K562 (cell line): Measurements from ENCODE around the gene LRRC71. TPM values are rescaled to one million over a fixed set of nuclear protein-coding genes. Genes with fewer than 3 reads are reported as not detected.
A peak's percentile ranks its signal among the peaks of the same experiment; 100 is the strongest.

Experiments
- CHD4 ChIP-seq: fragments of 200-600 bp; sonication (generic); IDR thresholded peaks from 3 replicates; pipeline ENCODE4 v1.6.1; 2012; ENCODE audit warnings: low read depth, mild to moderate bottlenecking, mixed read lengths, low read length, inconsistent platforms; ENCODE audit not compliant: insufficient read depth, insufficient replicate concordance, poor library complexity, severe bottlenecking
- ESRRA ChIP-seq: fragments of 450-650 bp; IDR thresholded peaks from 2 replicates; pipeline ENCODE4 v1.6.1; 2014; ENCODE audit warnings: low read depth, mild to moderate bottlenecking, moderate library complexity, borderline replicate concordance
- GATAD2A ChIP-seq: fragments of 450-650 bp; IDR thresholded peaks from 2 replicates; pipeline ENCODE4 v1.6.1; 2017
- HMGN3 ChIP-seq: IDR thresholded peaks from 2 replicates; pipeline ENCODE4 v1.6.1; 2011; ENCODE audit warnings: borderline replicate concordance, low read depth, mild to moderate bottlenecking, mixed read lengths, low read length; ENCODE audit not compliant: insufficient read length; ENCODE audit errors: extremely low read depth
- LEF1 ChIP-seq: fragments of 450-650 bp; IDR thresholded peaks from 2 replicates; pipeline ENCODE4 v1.6.1; 2016; ENCODE audit warnings: mild to moderate bottlenecking
- PCBP2 ChIP-seq: fragments of 200-400 bp; formaldehyde crosslinking; IDR thresholded peaks from 2 replicates; pipeline ENCODE4 v1.6.1; 2018; ENCODE audit warnings: low read length, low read depth, mild to moderate bottlenecking, moderate library complexity; ENCODE audit not compliant: poor library complexity, severe bottlenecking
- POLR3G ChIP-seq: IDR thresholded peaks from 2 replicates; pipeline ENCODE4 v1.6.1; 2011; ENCODE audit not compliant: insufficient read length, insufficient replicate concordance; ENCODE audit errors: extremely low read depth
- PRMT5 ChIP-seq: sonication (generic); formaldehyde crosslinking; IDR thresholded peaks from 2 replicates; pipeline ENCODE4 v1.5.0; 2020; ENCODE audit warnings: missing genetic modification reagents
- TCF3 ChIP-seq: sonication (generic); formaldehyde crosslinking; IDR thresholded peaks from 2 replicates; pipeline ENCODE4 v1.4.0; 2020; ENCODE audit warnings: mild to moderate bottlenecking, missing genetic modification reagents
- ZNF239 ChIP-seq: fragments of 250-450 bp; sonication (Bioruptor Pico); IDR thresholded peaks from 2 replicates; pipeline ENCODE4 v1.4.0; 2020; ENCODE audit warnings: mild to moderate bottlenecking
- polyA plus RNA-seq, 8 experiments: library from polyadenylated mRNA; depleted of rRNA in 4 of 8; stranded (reverse) in 5 of 8; unstranded in 3 of 8; fragments of >200 nt; fragmentation: Nextera tagmentation in 2 of 8; fragmentation: Illumina TruSeq in 1 of 8; extraction: Ambion mirVana in 2 of 8; extraction: Trizol in 1 of 8; gene quantifications; 2 replicates each; pipeline versions ENCODE4 v1.2.1 to v1.2.3, GENCODE V29; 2011 to 2014; ENCODE audit warnings: inconsistent platforms in 1 of 8, missing spikeins in 1 of 8
- total RNA-seq, 7 experiments: library from RNA; depleted of rRNA in 6 of 7; stranded (reverse); fragments of >200 nt in 6 of 7; fragmentation: Illumina TruSeq in 2 of 7; extraction: Trizol in 2 of 7; gene quantifications; 2 replicates each; pipeline versions ENCODE4 v1.2.1 to v1.2.3, GENCODE V29; 2011 to 2021; ENCODE audit warnings: low replicate concordance in 1 of 7
- TF ChIP-seq, protein P1 (sequence below): fragments of 150-350 bp; conservative IDR thresholded peaks from 2 replicates; pipeline ENCODE4 v1.6.1; 2014; ENCODE audit warnings: low read length
- TF ChIP-seq, protein P2 (sequence below): sonication (generic); formaldehyde crosslinking; IDR thresholded peaks from 2 replicates; pipeline ENCODE4 v1.5.0; 2020; ENCODE audit warnings: missing genetic modification reagents
- TF ChIP-seq, protein P3 (sequence below): fragments of 450-650 bp; IDR thresholded peaks from 2 replicates; pipeline ENCODE4 v1.6.1; 2018; ENCODE audit not compliant: partially characterized antibody
- TF ChIP-seq, protein P4 (sequence below), 2 experiments: fragments of 150-350 bp in 1 of 2; IDR thresholded peaks; 2 replicates each; pipeline ENCODE4 v1.6.1; 2012 to 2016; ENCODE audit warnings: low read depth in 2 of 2, low read length in 2 of 2, mild to moderate bottlenecking in 1 of 2, moderate library complexity in 1 of 2

The LRRC71 gene
- total and polyA plus RNA-seq, 9 of the 15 experiments (the other 6 are each of a cell fraction or from before 2014, with no cell fraction given): 0.06 to 1.2 (median 0.51) TPM; not detected in 1

DNA sequence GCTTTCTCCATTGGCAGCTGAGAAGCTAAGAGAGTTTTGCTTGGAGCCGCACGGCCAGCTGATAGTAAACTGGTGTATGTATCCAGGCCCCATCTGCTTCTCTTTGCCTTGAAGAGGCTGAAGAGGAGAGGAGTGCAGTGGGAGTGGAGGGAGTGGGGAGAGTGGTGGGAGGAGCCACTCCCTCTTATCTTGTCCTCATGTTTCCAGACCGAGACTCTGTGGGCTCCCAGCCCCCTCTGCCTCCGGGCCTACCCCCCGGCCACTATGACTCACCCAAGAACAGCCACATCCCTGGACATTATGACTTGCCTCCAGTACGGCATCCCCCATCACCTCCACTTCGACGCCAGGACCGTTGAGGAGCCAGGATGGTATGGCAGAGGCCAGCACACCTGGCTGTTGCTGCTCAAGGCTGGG is 6.0 kb upstream of the LRRC71 start (continued):
- TF ChIP-seq, protein P1, sequence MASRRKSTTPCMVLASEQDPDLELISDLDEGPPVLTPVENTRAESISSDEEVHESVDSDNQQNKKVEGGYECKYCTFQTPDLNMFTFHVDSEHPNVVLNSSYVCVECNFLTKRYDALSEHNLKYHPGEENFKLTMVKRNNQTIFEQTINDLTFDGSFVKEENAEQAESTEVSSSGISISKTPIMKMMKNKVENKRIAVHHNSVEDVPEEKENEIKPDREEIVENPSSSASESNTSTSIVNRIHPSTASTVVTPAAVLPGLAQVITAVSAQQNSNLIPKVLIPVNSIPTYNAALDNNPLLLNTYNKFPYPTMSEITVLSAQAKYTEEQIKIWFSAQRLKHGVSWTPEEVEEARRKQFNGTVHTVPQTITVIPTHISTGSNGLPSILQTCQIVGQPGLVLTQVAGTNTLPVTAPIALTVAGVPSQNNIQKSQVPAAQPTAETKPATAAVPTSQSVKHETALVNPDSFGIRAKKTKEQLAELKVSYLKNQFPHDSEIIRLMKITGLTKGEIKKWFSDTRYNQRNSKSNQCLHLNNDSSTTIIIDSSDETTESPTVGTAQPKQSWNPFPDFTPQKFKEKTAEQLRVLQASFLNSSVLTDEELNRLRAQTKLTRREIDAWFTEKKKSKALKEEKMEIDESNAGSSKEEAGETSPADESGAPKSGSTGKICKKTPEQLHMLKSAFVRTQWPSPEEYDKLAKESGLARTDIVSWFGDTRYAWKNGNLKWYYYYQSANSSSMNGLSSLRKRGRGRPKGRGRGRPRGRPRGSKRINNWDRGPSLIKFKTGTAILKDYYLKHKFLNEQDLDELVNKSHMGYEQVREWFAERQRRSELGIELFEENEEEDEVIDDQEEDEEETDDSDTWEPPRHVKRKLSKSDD: no peak
- TF ChIP-seq, protein P2, sequence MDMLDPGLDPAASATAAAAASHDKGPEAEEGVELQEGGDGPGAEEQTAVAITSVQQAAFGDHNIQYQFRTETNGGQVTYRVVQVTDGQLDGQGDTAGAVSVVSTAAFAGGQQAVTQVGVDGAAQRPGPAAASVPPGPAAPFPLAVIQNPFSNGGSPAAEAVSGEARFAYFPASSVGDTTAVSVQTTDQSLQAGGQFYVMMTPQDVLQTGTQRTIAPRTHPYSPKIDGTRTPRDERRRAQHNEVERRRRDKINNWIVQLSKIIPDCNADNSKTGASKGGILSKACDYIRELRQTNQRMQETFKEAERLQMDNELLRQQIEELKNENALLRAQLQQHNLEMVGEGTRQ (CRISPR knock-in tag): no peak
- TF ChIP-seq LEF1 (peak; percentile 80; the same call in 1 of the 2 replicates), ZNF239 (CRISPR knock-in tag) (no peak), POLR3G (no peak), TCF3 (CRISPR knock-in tag) (peak; percentile 70), PCBP2 (no peak), GATAD2A (peak; percentile 85), ESRRA (peak; percentile 60; the same call in 1 of the 2 replicates), PRMT5 (CRISPR knock-in tag) (no peak), HMGN3 (peak; percentile 51), CHD4 (no peak)
- TF ChIP-seq, protein P3, sequence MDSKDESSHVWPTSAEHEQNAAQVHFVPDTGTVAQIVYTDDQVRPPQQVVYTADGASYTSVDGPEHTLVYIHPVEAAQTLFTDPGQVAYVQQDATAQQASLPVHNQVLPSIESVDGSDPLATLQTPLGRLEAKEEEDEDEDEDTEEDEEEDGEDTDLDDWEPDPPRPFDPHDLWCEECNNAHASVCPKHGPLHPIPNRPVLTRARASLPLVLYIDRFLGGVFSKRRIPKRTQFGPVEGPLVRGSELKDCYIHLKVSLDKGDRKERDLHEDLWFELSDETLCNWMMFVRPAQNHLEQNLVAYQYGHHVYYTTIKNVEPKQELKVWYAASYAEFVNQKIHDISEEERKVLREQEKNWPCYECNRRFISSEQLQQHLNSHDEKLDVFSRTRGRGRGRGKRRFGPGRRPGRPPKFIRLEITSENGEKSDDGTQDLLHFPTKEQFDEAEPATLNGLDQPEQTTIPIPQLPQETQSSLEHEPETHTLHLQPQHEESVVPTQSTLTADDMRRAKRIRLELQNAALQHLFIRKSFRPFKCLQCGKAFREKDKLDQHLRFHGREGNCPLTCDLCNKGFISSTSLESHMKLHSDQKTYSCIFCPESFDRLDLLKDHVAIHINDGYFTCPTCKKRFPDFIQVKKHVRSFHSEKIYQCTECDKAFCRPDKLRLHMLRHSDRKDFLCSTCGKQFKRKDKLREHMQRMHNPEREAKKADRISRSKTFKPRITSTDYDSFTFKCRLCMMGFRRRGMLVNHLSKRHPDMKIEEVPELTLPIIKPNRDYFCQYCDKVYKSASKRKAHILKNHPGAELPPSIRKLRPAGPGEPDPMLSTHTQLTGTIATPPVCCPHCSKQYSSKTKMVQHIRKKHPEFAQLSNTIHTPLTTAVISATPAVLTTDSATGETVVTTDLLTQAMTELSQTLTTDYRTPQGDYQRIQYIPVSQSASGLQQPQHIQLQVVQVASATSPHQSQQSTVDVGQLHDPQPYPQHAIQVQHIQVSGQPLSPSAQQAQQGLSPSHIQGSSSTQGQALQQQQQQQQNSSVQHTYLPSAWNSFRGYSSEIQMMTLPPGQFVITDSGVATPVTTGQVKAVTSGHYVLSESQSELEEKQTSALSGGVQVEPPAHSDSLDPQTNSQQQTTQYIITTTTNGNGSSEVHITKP: peak; percentile 18
- TF ChIP-seq, protein P4, sequence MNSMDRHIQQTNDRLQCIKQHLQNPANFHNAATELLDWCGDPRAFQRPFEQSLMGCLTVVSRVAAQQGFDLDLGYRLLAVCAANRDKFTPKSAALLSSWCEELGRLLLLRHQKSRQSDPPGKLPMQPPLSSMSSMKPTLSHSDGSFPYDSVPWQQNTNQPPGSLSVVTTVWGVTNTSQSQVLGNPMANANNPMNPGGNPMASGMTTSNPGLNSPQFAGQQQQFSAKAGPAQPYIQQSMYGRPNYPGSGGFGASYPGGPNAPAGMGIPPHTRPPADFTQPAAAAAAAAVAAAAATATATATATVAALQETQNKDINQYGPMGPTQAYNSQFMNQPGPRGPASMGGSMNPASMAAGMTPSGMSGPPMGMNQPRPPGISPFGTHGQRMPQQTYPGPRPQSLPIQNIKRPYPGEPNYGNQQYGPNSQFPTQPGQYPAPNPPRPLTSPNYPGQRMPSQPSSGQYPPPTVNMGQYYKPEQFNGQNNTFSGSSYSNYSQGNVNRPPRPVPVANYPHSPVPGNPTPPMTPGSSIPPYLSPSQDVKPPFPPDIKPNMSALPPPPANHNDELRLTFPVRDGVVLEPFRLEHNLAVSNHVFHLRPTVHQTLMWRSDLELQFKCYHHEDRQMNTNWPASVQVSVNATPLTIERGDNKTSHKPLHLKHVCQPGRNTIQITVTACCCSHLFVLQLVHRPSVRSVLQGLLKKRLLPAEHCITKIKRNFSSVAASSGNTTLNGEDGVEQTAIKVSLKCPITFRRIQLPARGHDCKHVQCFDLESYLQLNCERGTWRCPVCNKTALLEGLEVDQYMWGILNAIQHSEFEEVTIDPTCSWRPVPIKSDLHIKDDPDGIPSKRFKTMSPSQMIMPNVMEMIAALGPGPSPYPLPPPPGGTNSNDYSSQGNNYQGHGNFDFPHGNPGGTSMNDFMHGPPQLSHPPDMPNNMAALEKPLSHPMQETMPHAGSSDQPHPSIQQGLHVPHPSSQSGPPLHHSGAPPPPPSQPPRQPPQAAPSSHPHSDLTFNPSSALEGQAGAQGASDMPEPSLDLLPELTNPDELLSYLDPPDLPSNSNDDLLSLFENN (IDR thresholded peaks at IDR 0.05; ENCODE audit: low read depth in 2 of 2, low read length in 2 of 2): 0 out of 4 replicates have a peak, but pooled peaks of 1 of the 2 experiments have one; percentile 40
